Endothelial cell (in vitro differentiated cells): Measurements from ENCODE around the gene PARD3. TPM values are rescaled to one million over a fixed set of nuclear protein-coding genes. Genes with fewer than 3 reads are reported as not detected.

Experiments used
- DNase-seq: peaks from one replicate; pipeline ENCODE4 v3.0.0; 2021; ENCODE audit warnings: low spot score
- H3K27ac Mint-ChIP-seq: one replicate; pipeline ENCODE4 v1.8.0; 2021; ENCODE audit warnings: mixed read lengths, inconsistent platforms; ENCODE audit not compliant: unreplicated experiment
- H3K27me3 Mint-ChIP-seq: one replicate; pipeline ENCODE4 v1.8.0; 2021; ENCODE audit warnings: mild to moderate bottlenecking, moderate library complexity, mixed read lengths, inconsistent platforms; ENCODE audit not compliant: unreplicated experiment
- H3K36me3 Mint-ChIP-seq: one replicate; pipeline ENCODE4 v1.8.0; 2021; ENCODE audit warnings: mild to moderate bottlenecking, low read depth, mixed read lengths, inconsistent platforms; ENCODE audit not compliant: unreplicated experiment
- H3K4me1 Mint-ChIP-seq: one replicate; pipeline ENCODE4 v1.8.0; 2021; ENCODE audit warnings: mild to moderate bottlenecking, mixed read lengths, inconsistent platforms; ENCODE audit not compliant: unreplicated experiment
- H3K4me3 Mint-ChIP-seq: one replicate; pipeline ENCODE4 v1.8.0; 2021; ENCODE audit warnings: mild to moderate bottlenecking, mixed read lengths, inconsistent platforms; ENCODE audit not compliant: unreplicated experiment
- H3K9me3 Mint-ChIP-seq: one replicate; pipeline ENCODE4 v1.8.0; 2021; ENCODE audit warnings: mixed read lengths, inconsistent platforms; ENCODE audit not compliant: unreplicated experiment
- CTCF ChIP-seq: fragments of 200-600 bp; sonication (generic); IDR thresholded peaks from one replicate; pipeline ENCODE4 v1.5.0; 2021; ENCODE audit warnings: antibody characterized with exemption; ENCODE audit not compliant: unreplicated experiment
- total RNA-seq: library from RNA; stranded (reverse); fragmentation: NEBNext Ultra II Directional; extraction: Animal tissue kit (Norgen Biotek cat#: 25700); gene quantifications from one replicate; pipeline ENCODE4 v1.2.1, GENCODE V29; 2021; ENCODE audit not compliant: unreplicated experiment

Gene PARD3
- total RNA-seq, 1 donor from 2014 or later: 35.2 TPM

GRCh38 chr10:34413756-34414587, 401.1 kb downstream of the PARD3 start:
- Mint-ChIP-seq H3K4me1 (peaks cover 12% of the 10 kb centered on the region), H3K4me3 (no peak overlapping the region), H3K27me3 (peaks cover 2% of the 10 kb centered on the region), H3K27ac (no peak overlapping the region), H3K36me3 (no peaks in the 10 kb centered on the region), H3K9me3 (no peaks in the 10 kb centered on the region)
- DNase-seq: no peak
- no peak for TF ChIP-seq CTCF

- TF ChIP-seq CTCF: no peak
- Mint-ChIP-seq H3K4me3 (no peak overlapping the region), H3K9me3 (no peaks in the 10 kb centered on the region), H3K4me1 (peaks cover 12% of the 10 kb centered on the region), H3K27me3 (peaks cover 2% of the 10 kb centered on the region), H3K36me3 (no peaks in the 10 kb centered on the region), H3K27ac (no peak overlapping the region)
- no peak for DNase-seq
These were observed 401.9 kb downstream of the PARD3 start for GRCh38 chr10:34413214-34413613.

GRCh38 chr10:34408956-34409355, 406.1 kb downstream of the PARD3 start:
- H3K4me1 Mint-ChIP-seq: peaks cover 11% of the 10 kb centered on the region
- H3K27ac Mint-ChIP-seq: no peak overlapping the region
- H3K36me3 Mint-ChIP-seq: no peaks in the 10 kb centered on the region
- DNase-seq: no peak
- no peaks in the 10 kb centered on the region for H3K9me3 Mint-ChIP-seq
- no peak for TF ChIP-seq CTCF
- H3K4me3 Mint-ChIP-seq: no peak overlapping the region
- H3K27me3 Mint-ChIP-seq: peaks cover 1% of the 10 kb centered on the region

GRCh38 chr10:34408381-34408780, 406.7 kb downstream of the PARD3 start:
- Mint-ChIP-seq H3K27me3 (peaks cover 1% of the 10 kb centered on the region), H3K36me3 (no peaks in the 10 kb centered on the region), H3K27ac (no peak overlapping the region), H3K9me3 (no peaks in the 10 kb centered on the region), H3K4me1 (peaks cover 5% of the 10 kb centered on the region), H3K4me3 (no peak overlapping the region)
- no peak for TF ChIP-seq CTCF
- DNase-seq: no peak

GRCh38 chr10:34407324-34407805, 407.7 kb downstream of the PARD3 start:
- Mint-ChIP-seq H3K9me3 (no peaks in the 10 kb centered on the region), H3K27me3 (peaks cover 1% of the 10 kb centered on the region), H3K36me3 (no peaks in the 10 kb centered on the region), H3K4me3 (no peak overlapping the region), H3K27ac (no peak overlapping the region), H3K4me1 (no peaks in the 10 kb centered on the region)
- TF ChIP-seq CTCF: no peak
- no peak for DNase-seq
